Keratinocyte (primary cell): ENCODE measurements around the gene CHMP2A. TPM values are rescaled to one million over a fixed set of nuclear protein-coding genes. Genes with fewer than 3 reads are reported as not detected.
"Not testable (repeated sequence)": the region's sequence is repeated elsewhere in the genome, so short reads cannot be mapped to it uniquely, and the experiment has no call there.

Experiments
- DNase-seq: peaks from one replicate; pipeline ENCODE4 v3.0.0-alpha.2; 2011; ENCODE audit warnings: low read depth, missing footprints, low spot score
- FAIRE-seq: peaks from 2 replicates; lab custom pipeline; 2011; peaks lifted over from hg19 to GRCh38; lab: Jason Lieb, UNC
- H2AFZ ChIP-seq: 2 replicates; pipeline ENCODE4 v1.6.0; 2012; ENCODE audit warnings: low read length, control low read depth, inconsistent platforms; ENCODE audit not compliant: control insufficient read depth
- H3K27ac ChIP-seq: 2 replicates; pipeline ENCODE4 v1.5.1; 2011; ENCODE audit warnings: low read length; ENCODE audit not compliant: control insufficient read depth, insufficient read depth
- H3K27me3 ChIP-seq: 3 replicates; pipeline ENCODE4 v1.6.0; 2011; ENCODE audit warnings: low read length; ENCODE audit not compliant: control insufficient read depth, insufficient read depth; ENCODE audit errors: extremely low read depth
- H3K36me3 ChIP-seq, 2 experiments: 2 replicates in 1 of 2; 3 replicates in 1 of 2; pipeline ENCODE4 v1.5.1; 2011; ENCODE audit warnings: low read length in 2 of 2, mild to moderate bottlenecking in 1 of 2; ENCODE audit not compliant: control insufficient read depth in 2 of 2, insufficient read depth in 2 of 2; ENCODE audit errors: extremely low read depth in 1 of 2
- H3K4me1 ChIP-seq: 3 replicates; pipeline ENCODE4 v1.5.1; 2011; ENCODE audit warnings: low read length; ENCODE audit not compliant: control insufficient read depth, insufficient read depth; ENCODE audit errors: extremely low read depth
- H3K4me2 ChIP-seq: 3 replicates; pipeline ENCODE4 v1.6.0; 2011; ENCODE audit warnings: low read depth, low read length; ENCODE audit not compliant: control insufficient read depth, insufficient read depth; ENCODE audit errors: extremely low read depth
- H3K4me3 ChIP-seq, 3 experiments: fragments of 200-600 bp in 1 of 3; sonication (generic) in 1 of 3; 2 replicates in 2 of 3; 3 replicates in 1 of 3; pipeline ENCODE4 v1.5.1; 2011 to 2016; ENCODE audit warnings: low read length in 3 of 3, mild to moderate bottlenecking in 3 of 3, control low read depth in 2 of 3, inconsistent platforms in 1 of 3, low read depth in 1 of 3, mixed read lengths in 1 of 3, mixed run types in 1 of 3, moderate library complexity in 1 of 3; ENCODE audit not compliant: control insufficient read depth in 2 of 3, insufficient read depth in 2 of 3; ENCODE audit errors: extremely low read depth in 1 of 3
- H3K79me2 ChIP-seq: 2 replicates; pipeline ENCODE4 v1.6.0; 2012; ENCODE audit warnings: low read length; ENCODE audit not compliant: control insufficient read depth, insufficient read depth
- H3K9ac ChIP-seq: 3 replicates; pipeline ENCODE4 v1.6.0; 2011; ENCODE audit warnings: low read length; ENCODE audit not compliant: control insufficient read depth, insufficient read depth; ENCODE audit errors: extremely low read depth
- H3K9me1 ChIP-seq: 3 replicates; pipeline ENCODE4 v1.6.0; 2011; ENCODE audit warnings: low read length; ENCODE audit not compliant: control insufficient read depth, insufficient read depth; ENCODE audit errors: extremely low read depth
- H3K9me3 ChIP-seq: 2 replicates; pipeline ENCODE4 v1.5.1; 2012; ENCODE audit warnings: low read depth, low read length; ENCODE audit not compliant: control insufficient read depth
- H4K20me1 ChIP-seq: 3 replicates; pipeline ENCODE4 v1.6.0; 2011; ENCODE audit warnings: low read length; ENCODE audit not compliant: control insufficient read depth, insufficient read depth; ENCODE audit errors: extremely low read depth
- CTCF ChIP-seq, 3 experiments: IDR thresholded peaks in 1 of 3; conservative IDR thresholded peaks in 1 of 3; optimal IDR thresholded peaks in 1 of 3; 2 replicates in 2 of 3; 3 replicates in 1 of 3; pipeline versions ENCODE3 to v1.5.1; 2011; ENCODE audit warnings: low read length in 3 of 3, mild to moderate bottlenecking in 3 of 3, moderate library complexity in 2 of 3, control low read depth in 1 of 3, inconsistent platforms in 1 of 3; ENCODE audit not compliant: insufficient read depth in 2 of 3; ENCODE audit errors: extremely low read depth in 1 of 3
- EZH2 ChIP-seq: IDR thresholded peaks from one replicate; pipeline ENCODE4 v1.6.1; 2012; ENCODE audit warnings: inconsistent platforms, mild to moderate bottlenecking, low read length, moderate library complexity
- dilution Hi-C: fragments of 300-500 bp; cut with MboI; formaldehyde crosslinking; loops from one replicate; pipeline ENCODE4 v1.7.0; 2020; ENCODE audit warnings: low sequenced_read_pairs; ENCODE audit not compliant: extremely low pct_ligation_motif_present
- polyA plus RNA-seq, 5 experiments: library from polyadenylated mRNA; depleted of rRNA in 3 of 5; stranded (reverse) in 3 of 5; stranded (forward) in 1 of 5; unstranded in 1 of 5; fragments of >200 nt; gene quantifications; 1 replicate in 1 of 5; 2 replicates in 3 of 5; 3 replicates in 1 of 5; pipeline versions ENCODE4 v1.2.1 to v1.2.3, GENCODE V29; 2011 to 2012; ENCODE audit warnings: missing spikeins in 2 of 5, low read depth in 1 of 5, low replicate concordance in 1 of 5

The CHMP2A gene
- polyA plus RNA-seq, 1 donor (not counting 4 experiments of a cell fraction or from before 2014, with no cell fraction given): 115 TPM

- H3K4me2 ChIP-seq: no peak overlapping the region
- DNase-seq: no peak
- dilution Hi-C loops: no loop called here
- no peak overlapping the region for H3K9ac ChIP-seq
- no peak for FAIRE-seq
- H3K9me3 ChIP-seq: no peaks in the 10 kb centered on the region
- TF ChIP-seq CTCF (optimal IDR thresholded peaks at IDR 0.05 in 1 of 3, IDR thresholded peaks at IDR 0.05 in 1 of 3, conservative IDR thresholded peaks at IDR 0.05 in 1 of 3; ENCODE audit: extremely low read depth in 1 of 3, insufficient read depth in 2 of 3, low read length in 3 of 3) (no peak), EZH2 (no peak)
- no peaks in the 10 kb centered on the region for H3K9me1 ChIP-seq
- no peaks in the 10 kb centered on the region for H4K20me1 ChIP-seq
- peaks cover 6% of the 10 kb centered on the region for H3K4me1 ChIP-seq
- H3K27me3 ChIP-seq: no peaks in the 10 kb centered on the region
- no peak overlapping the region for H2AFZ ChIP-seq
- H3K4me3 ChIP-seq: no peak overlapping the region
- H3K36me3 ChIP-seq: peaks cover 8 to 16% of the 10 kb centered on the region in 2 experiments
- H3K27ac ChIP-seq: no peak overlapping the region
- H3K79me2 ChIP-seq: peaks cover 24% of the 10 kb centered on the region
These were observed 24.7 kb upstream of the CHMP2A start for GRCh38 chr19:58579473-58580142.

GRCh38 chr19:58578012-58578925, 23.4 kb upstream of the CHMP2A start:
- Histone ChIP-seq H3K27me3 (no peaks in the 10 kb centered on the region), H3K79me2 (peaks cover 24% of the 10 kb centered on the region), H4K20me1 (no peaks in the 10 kb centered on the region), H3K4me1 (peaks cover 16% of the 10 kb centered on the region), H3K9me1 (no peaks in the 10 kb centered on the region), H3K36me3 (peaks cover 5 to 12% of the 10 kb centered on the region in 2 experiments), H3K9me3 (no peaks in the 10 kb centered on the region), H3K9ac (no peak overlapping the region), H3K27ac (no peak overlapping the region), H2AFZ (no peak overlapping the region), H3K4me2 (no peak overlapping the region), H3K4me3 (no peak overlapping the region)
- dilution Hi-C loops: no loop called here
- FAIRE-seq (no peak), DNase-seq (no peak)
- TF ChIP-seq EZH2 (no peak), CTCF (optimal IDR thresholded peaks at IDR 0.05 in 1 of 3, IDR thresholded peaks at IDR 0.05 in 1 of 3, conservative IDR thresholded peaks at IDR 0.05 in 1 of 3; ENCODE audit: extremely low read depth in 1 of 3, insufficient read depth in 2 of 3, low read length in 3 of 3) (no peak)

GRCh38 chr19:58577581-58577980, 22.7 kb upstream of the CHMP2A start:
- H3K4me2 ChIP-seq, H3K9me3 ChIP-seq, H3K9me1 ChIP-seq, H4K20me1 ChIP-seq, H3K27ac ChIP-seq, H3K9ac ChIP-seq, H3K36me3 ChIP-seq, DNase-seq, FAIRE-seq, H2AFZ ChIP-seq, H3K27me3 ChIP-seq, dilution Hi-C loops, H3K4me3 ChIP-seq: not testable (repeated sequence)
- Histone ChIP-seq H3K4me1 (peaks cover 16% of the 10 kb centered on the region), H3K79me2 (peaks cover 24% of the 10 kb centered on the region)
